ENCODE data around the gene ABHD6.

ABHD6 gene

GRCh38 chr3:58269356-58269755 is 31.8 kb downstream of the ABHD6 start:
- no peaks in the 10 kb centered on the region for H3F3A ChIP-seq (ENCODE audit: insufficient read depth)
- no peak overlapping the region for H3K4me2 ChIP-seq (ENCODE audit: low read depth, low read length, poor library complexity, severe bottlenecking)
- TF ChIP-seq CTCF (IDR thresholded peaks at IDR 0.05; ENCODE audit: insufficient read depth, low read length, poor library complexity, severe bottlenecking) (no peak), EZH2phosphoT487 (conservative IDR thresholded peaks at IDR 0.05; ENCODE audit: low read length) (no peak)
- H4K20me1 ChIP-seq (ENCODE audit: low read depth, low read length), result no peaks in the 10 kb centered on the region
- no peaks in the 10 kb centered on the region for H3K9me3 ChIP-seq (ENCODE audit: insufficient read depth, low read length)
- no peaks in the 10 kb centered on the region for H3K9me2 ChIP-seq (replicated peaks; ENCODE audit: insufficient read depth, low read length)
- no peak overlapping the region for H2AFZ ChIP-seq (ENCODE audit: low read depth, low read length, severe bottlenecking)
- H3K27me3 ChIP-seq (ENCODE audit: low read length), result no peaks in the 10 kb centered on the region
- H3K79me2 ChIP-seq (ENCODE audit: insufficient read depth, low read length), result no peaks in the 10 kb centered on the region
- no peak overlapping the region for H3K9ac ChIP-seq (ENCODE audit: low read length)
- H3K4me3 ChIP-seq (ENCODE audit: insufficient read depth, low read length, poor library complexity, severe bottlenecking), result no peak overlapping the region
- no peak overlapping the region for H3K27ac ChIP-seq (ENCODE audit: low read depth, low read length)
- H3K36me3 ChIP-seq (ENCODE audit: low read length), result peaks cover 4% of the 10 kb centered on the region

- TF ChIP-seq CTCF (IDR thresholded peaks at IDR 0.05; ENCODE audit: insufficient read depth, low read length, poor library complexity, severe bottlenecking) (no peak), EZH2phosphoT487 (conservative IDR thresholded peaks at IDR 0.05; ENCODE audit: low read length) (no peak)
- H3K4me3 ChIP-seq (ENCODE audit: insufficient read depth, low read length, poor library complexity, severe bottlenecking), result no peak overlapping the region
- H2AFZ ChIP-seq (ENCODE audit: low read depth, low read length, severe bottlenecking), result no peak overlapping the region
- no peak overlapping the region for H3K27ac ChIP-seq (ENCODE audit: low read depth, low read length)
- no peaks in the 10 kb centered on the region for H3F3A ChIP-seq (ENCODE audit: insufficient read depth)
- no peak overlapping the region for H3K9ac ChIP-seq (ENCODE audit: low read length)
- H3K4me2 ChIP-seq (ENCODE audit: low read depth, low read length, poor library complexity, severe bottlenecking), result no peak overlapping the region
- H3K79me2 ChIP-seq (ENCODE audit: insufficient read depth, low read length), result no peaks in the 10 kb centered on the region
- H4K20me1 ChIP-seq (ENCODE audit: low read depth, low read length), result no peaks in the 10 kb centered on the region
- H3K9me2 ChIP-seq (replicated peaks; ENCODE audit: insufficient read depth, low read length), result no peaks in the 10 kb centered on the region
- no peaks in the 10 kb centered on the region for H3K9me3 ChIP-seq (ENCODE audit: insufficient read depth, low read length)
- peaks cover 4% of the 10 kb centered on the region for H3K36me3 ChIP-seq (ENCODE audit: low read length)
- H3K27me3 ChIP-seq (ENCODE audit: low read length), result no peaks in the 10 kb centered on the region
Measured at GRCh38 chr3:58270485-58270884, 32.9 kb downstream of the ABHD6 start.

- Histone ChIP-seq H3K4me2 (ENCODE audit: low read depth, low read length, poor library complexity, severe bottlenecking) (no peak overlapping the region), H3K27me3 (ENCODE audit: low read length) (no peaks in the 10 kb centered on the region), H3K9me3 (ENCODE audit: insufficient read depth, low read length) (no peaks in the 10 kb centered on the region), H4K20me1 (ENCODE audit: low read depth, low read length) (no peaks in the 10 kb centered on the region), H3K79me2 (ENCODE audit: insufficient read depth, low read length) (no peaks in the 10 kb centered on the region), H3K9me2 (replicated peaks; ENCODE audit: insufficient read depth, low read length) (no peaks in the 10 kb centered on the region), H3K4me3 (ENCODE audit: insufficient read depth, low read length, poor library complexity, severe bottlenecking) (no peak overlapping the region), H2AFZ (ENCODE audit: low read depth, low read length, severe bottlenecking) (no peak overlapping the region), H3K9ac (ENCODE audit: low read length) (no peak overlapping the region), H3K27ac (ENCODE audit: low read depth, low read length) (no peak overlapping the region), H3K36me3 (ENCODE audit: low read length) (peaks cover 4% of the 10 kb centered on the region), H3F3A (ENCODE audit: insufficient read depth) (no peaks in the 10 kb centered on the region)
- TF ChIP-seq CTCF (IDR thresholded peaks at IDR 0.05; ENCODE audit: insufficient read depth, low read length, poor library complexity, severe bottlenecking) (no peak), EZH2phosphoT487 (conservative IDR thresholded peaks at IDR 0.05; ENCODE audit: low read length) (no peak)
Measured at GRCh38 chr3:58271901-58272501, 34.4 kb downstream of the ABHD6 start.

All from SU-DHL-6 (cell line).